Stimulated activated CD4-positive, alpha-beta T cell treated with anti-CD3 and anti-CD28 coated beads, Interleukin-12 subunit alpha, Interleukin-12 subunit beta, amount 100 ng/mL, for 24 hours (primary cell): Measurements from ENCODE around the gene HNRNPUL1.
"Not testable (repeated sequence)": the region's sequence is repeated elsewhere in the genome, so short reads cannot be mapped to it uniquely, and the experiment has no call there.

Experiments
- DNase-seq, 2 experiments: peaks; one replicate each; pipeline ENCODE4 v3.0.0-alpha.2; 2020; ENCODE audit warnings: low read depth in 2 of 2

Gene HNRNPUL1

DNA sequence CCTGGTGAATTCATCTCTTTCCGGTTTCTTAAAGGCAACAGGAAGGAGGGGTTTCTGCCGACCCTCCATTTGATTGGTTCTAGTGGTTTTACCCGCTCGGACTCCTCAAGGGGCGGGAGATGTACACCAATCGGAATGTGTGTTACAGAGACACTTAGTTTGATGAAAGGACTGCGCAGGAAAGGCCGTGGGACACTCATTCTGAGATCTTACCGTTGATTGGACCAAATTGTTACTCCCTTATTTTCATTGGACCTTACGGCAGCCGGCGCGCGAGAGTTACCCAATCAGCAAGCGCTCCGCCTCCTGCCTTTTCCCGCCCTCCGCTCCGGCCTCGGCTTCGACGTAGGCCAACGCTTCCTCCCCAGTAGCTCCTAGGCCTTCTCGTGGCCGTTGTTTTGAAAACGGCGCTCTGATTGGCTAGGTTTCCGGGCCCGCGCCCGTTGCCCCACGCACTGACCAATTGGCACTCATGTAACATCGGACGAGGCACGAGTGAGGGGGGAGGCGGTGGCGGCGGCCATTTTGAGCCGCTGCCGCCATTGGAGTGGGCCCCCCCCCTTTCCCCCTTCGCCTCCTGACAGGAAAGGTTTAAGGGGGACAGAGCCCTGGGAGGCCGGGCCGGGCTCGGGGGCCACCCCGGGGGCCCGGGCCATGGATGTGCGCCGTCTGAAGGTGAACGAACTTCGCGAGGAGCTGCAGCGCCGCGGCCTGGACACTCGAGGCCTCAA, at the start of gene HNRNPUL1:
TSS of gene HNRNPUL1 (plus strand) at position 523 of the 731 bp plus-strand sequence. CDS start at position 655, 132 bp downstream.
- peak; percentile 98 to 99 for DNase-seq

DNA sequence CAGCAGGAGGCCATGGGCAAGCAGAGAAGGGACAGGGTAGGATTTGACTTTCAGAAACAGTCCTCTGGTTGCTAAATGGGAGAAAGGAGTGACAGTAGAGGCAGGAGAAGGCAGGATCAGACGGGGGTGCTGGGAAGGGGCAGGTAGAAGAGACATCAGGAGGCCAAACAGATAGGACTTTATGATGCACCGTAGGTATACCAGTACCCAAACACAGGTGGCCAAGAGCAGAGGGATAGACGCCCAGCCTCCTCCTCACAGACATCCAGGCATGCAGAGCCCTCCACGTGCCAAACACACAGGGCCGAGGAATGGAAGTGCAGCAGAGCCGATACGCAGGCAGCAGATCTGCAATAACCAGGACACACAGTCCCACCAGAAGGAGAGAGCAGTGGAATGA, 46.4 kb upstream of the HNRNPUL1 start:
- no peak for DNase-seq

GRCh38 chr19:41218249-41218614, 45.9 kb upstream of the HNRNPUL1 start:
- DNase-seq, result no peak

DNA sequence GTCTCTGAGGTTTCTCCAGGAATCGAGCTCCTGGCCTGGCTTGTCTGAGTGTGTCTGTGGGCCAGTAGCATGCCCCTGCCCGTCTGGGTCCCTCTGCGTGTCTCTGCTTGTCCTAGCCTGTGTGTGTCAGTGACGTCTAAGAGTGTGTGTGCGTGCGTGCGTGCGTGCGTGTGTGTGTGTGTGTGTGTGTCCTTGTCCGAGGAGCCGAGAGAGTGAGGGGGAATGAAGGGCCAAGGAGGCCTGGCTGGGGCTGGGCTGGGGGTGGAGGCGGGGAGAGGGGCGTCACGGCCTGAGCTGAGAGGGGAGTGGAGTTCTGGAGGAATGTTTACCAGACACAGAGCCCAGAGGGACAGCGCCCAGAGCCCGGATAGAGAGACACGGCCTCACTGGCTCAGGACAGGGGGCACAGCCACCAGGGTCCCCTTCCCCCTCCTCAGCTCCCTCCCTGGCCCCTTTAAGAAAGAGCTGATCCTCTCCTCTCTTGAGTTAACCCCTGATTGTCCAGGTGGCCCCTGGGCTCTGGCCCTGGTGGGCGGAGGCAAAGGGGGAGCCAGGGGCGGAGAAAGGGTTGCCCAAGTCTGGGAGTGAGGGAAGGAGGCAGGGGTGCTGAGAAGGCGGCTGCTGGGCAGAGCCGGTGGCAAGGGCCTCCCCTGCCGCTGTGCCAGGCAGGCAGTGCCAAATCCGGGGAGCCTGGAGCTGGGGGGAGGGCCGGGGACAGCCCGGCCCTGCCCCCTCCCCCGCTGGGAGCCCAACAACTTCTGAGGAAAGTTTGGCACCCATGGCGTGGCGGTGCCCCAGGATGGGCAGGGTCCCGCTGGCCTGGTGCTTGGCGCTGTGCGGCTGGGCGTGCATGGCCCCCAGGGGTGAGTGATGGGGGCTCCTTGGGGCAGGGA, 45.3 kb upstream of the HNRNPUL1 start, which contains the start of gene AXL:
TSS of gene AXL (plus strand) at position 609 of the 893 bp plus-strand sequence. CDS start at position 779, 170 bp downstream.
- no peak for DNase-seq

- no peak for DNase-seq
Observed at GRCh38 chr19:41219924-41220567, 44.1 kb upstream of the HNRNPUL1 start.

DNA sequence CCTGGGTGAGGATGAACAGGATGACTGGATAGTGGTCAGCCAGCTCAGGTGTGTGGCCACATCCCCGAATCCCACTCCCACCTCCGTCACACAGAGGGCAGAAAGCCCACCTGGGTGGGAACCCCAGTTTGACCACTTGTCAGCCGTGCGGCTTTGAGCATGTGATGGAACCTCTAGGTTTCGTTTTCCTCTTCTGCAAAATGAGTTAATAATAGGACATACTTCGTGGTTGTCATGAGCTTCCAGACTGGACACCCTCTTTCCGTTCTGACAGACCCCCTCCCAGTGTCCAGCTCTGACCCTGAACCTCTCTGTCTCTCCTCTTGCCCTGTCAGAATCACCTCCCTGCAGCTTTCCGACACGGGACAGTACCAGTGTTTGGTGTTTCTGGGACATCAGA, 43.4 kb upstream of the HNRNPUL1 start:
- no peak for DNase-seq

GRCh38 chr19:41221514-41222205, 42.5 kb upstream of the HNRNPUL1 start:
- DNase-seq, result no peak

- DNase-seq, result no peak
Observed at GRCh38 chr19:41222240-41222639, 41.9 kb upstream of the HNRNPUL1 start.

- no peak for DNase-seq
Observed at GRCh38 chr19:41223431-41224234, 40.5 kb upstream of the HNRNPUL1 start.

GRCh38 chr19:41224632-41225031, 39.5 kb upstream of the HNRNPUL1 start:
- DNase-seq, result no peak

DNA sequence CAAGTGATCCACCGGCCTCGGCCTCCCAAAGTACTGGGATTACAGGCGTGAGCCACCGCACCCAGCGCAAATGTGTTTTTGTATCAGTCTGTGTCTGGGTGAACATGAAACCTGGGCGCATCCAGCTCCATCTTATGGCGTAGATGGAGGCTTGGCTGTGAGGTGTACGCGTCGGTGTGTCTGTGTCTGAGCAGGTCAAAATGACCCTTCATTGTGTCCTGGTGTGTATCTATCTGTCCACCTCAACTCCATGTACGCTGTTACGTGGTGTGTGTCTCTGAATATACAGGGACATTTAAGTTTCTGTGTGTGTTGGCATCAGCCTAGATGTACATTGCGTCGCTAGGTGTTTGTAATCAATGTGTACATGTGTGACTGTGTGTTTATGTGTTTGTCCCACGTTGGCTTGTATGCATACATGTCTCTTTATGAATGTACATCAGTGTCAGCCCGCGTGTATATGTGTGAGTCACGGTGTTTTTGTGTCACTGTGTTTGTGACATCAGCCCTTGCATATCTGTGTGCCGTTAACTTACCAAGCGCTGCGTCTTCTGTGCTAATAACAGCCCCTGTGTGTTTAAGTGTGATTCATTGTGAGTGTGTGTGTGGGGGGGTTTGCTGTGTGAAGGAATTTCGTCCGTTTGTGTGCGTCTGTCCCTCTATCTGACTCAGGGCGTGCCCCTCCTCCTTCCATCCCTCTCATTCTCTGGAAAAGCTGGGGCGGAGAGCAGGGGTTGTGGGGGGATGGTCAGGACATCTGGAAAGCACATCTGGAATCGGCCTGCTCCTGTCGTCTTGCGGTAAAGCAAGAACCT, 38.7 kb upstream of the HNRNPUL1 start:
- peak; percentile 19 to 30 for DNase-seq

DNA sequence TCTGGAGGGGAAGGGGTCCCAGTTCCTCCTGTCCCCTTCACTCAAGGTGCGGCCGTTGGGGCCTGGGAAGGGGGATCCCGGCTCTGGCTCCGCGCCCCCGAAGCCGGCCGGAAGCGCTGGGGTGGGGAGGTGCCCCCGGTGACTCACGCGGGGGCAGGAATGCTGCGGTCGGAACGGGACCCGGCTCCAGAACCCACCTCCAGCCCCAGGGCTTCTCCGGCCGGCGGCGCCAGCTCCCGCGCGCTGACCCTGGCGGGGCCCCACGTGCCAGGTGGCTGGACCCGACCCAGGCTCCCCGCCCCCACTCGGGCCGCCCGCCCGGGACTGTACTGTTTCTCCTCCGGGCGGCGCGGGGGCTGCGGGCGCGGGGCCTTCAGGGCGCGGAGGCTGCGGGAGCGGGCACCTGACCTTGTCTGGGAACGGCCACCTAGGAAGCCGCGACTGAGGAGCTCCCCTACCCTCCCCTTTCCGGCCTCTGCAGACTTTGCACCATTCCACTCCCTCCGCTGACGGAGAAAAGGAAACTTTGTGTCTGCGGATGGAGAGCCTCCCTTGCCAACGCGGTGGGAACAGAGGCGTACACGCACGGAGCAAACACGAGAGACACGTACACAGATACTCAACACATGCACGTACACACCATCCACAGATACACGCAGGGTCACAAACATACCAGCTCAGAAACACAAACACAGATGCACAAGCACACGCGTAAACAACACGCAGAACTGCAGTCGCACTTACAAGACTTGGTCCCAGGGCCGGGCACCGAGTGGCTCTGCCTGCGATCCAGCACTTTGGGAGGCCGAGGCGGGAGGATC, 37.9 kb upstream of the HNRNPUL1 start:
- peak in 1 of 2 experiments; percentile 29 for DNase-seq

- DNase-seq, result no peak
Observed at GRCh38 chr19:41226874-41227390, 37.2 kb upstream of the HNRNPUL1 start.

- no peak for DNase-seq
Observed at GRCh38 chr19:41228486-41228885, 35.7 kb upstream of the HNRNPUL1 start.

DNA sequence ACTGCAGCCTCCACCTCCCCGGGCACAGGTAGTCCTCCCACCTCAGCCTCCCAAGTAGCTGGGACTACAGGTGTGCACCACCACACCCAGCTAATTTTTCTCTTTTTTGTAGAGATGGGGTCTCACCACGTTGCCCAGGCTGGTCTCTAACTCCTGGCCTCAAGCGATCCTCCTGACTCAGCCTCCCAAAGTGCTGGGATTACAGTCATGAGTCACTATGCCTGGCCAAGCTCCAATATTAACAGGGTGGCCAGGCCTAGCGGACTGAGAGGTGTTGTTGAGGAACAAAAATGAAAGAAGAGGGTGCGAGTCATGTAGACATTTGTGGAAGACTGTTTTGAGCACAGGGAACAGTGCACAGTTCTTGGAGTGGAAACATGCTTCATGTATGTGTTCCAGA, 34.8 kb upstream of the HNRNPUL1 start:
- not testable (repeated sequence) for DNase-seq

GRCh38 chr19:41230067-41230857, 33.9 kb upstream of the HNRNPUL1 start:
- DNase-seq, result no peak

DNA sequence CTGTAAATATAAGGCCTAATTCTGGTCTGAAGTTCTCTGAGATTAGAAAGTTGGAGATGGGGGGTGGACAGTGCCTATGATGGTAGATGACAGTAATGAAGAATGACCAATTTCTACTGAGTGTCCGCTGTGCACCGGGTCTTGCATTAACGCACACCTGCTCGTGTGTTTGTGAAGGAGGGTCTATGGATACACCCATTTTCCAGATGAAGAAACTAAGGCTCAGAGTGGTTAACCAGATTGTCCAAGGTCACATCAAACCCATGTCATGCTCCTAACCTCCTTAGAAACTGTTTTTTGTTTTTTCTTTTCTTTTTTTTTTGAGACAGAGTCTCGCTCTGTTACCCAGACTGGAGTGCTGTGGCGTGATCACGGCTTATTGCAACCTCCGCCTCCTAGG, 31.5 kb upstream of the HNRNPUL1 start:
- no peak for DNase-seq

GRCh38 chr19:41233748-41234240, 30.4 kb upstream of the HNRNPUL1 start:
- DNase-seq, result no peak
